Kidney capillary endothelial cell (primary cell): ENCODE data around the gene MARCHF3.
A peak's percentile ranks its signal among the peaks of the same experiment; 100 is the strongest.
"Not testable (repeated sequence)": the region's sequence is repeated elsewhere in the genome, so short reads cannot be mapped to it uniquely, and the experiment has no call there.

Experiments
- DNase-seq: peaks from one replicate; pipeline ENCODE4 v3.0.0-alpha.2; 2018; ENCODE audit warnings: low spot score

MARCHF3 gene

GRCh38 chr5:126954981-126955380 lies 75.4 kb downstream of the MARCHF3 start:
- no peak for DNase-seq

- DNase-seq, result no peak
Measured at GRCh38 chr5:126953640-126954039, 76.7 kb downstream of the MARCHF3 start.

- no peak for DNase-seq
Measured at GRCh38 chr5:126949475-126949874, 80.9 kb downstream of the MARCHF3 start.

GRCh38 chr5:126948453-126948852 lies 81.9 kb downstream of the MARCHF3 start:
- DNase-seq, result no peak

GRCh38 chr5:126948011-126948355 lies 82.4 kb downstream of the MARCHF3 start:
- DNase-seq, result no peak

GRCh38 chr5:126947146-126948010 lies 83.0 kb downstream of the MARCHF3 start:
- no peak for DNase-seq

GRCh38 chr5:126942908-126943307 lies 87.5 kb downstream of the MARCHF3 start:
- DNase-seq, result not testable (repeated sequence)

- no peak for DNase-seq
Measured at GRCh38 chr5:126941403-126941802, 89.0 kb downstream of the MARCHF3 start.

- DNase-seq, result no peak
Measured at GRCh38 chr5:126939887-126940286, 90.5 kb downstream of the MARCHF3 start.

GRCh38 chr5:126938466-126938865 lies 91.9 kb downstream of the MARCHF3 start:
- DNase-seq, result peak; percentile 64

- no peak for DNase-seq
Measured at GRCh38 chr5:126937771-126938170, 92.6 kb downstream of the MARCHF3 start.

GRCh38 chr5:126936775-126937418 lies 93.5 kb downstream of the MARCHF3 start:
- DNase-seq, result no peak

- no peak for DNase-seq
Measured at GRCh38 chr5:126931963-126932660, 98.2 kb downstream of the MARCHF3 start.

GRCh38 chr5:126928041-126928440 lies 102.3 kb downstream of the MARCHF3 start:
- no peak for DNase-seq

GRCh38 chr5:126927429-126927828 lies 102.9 kb downstream of the MARCHF3 start:
- DNase-seq, result no peak

- no peak for DNase-seq
Measured at GRCh38 chr5:126926187-126926586, 104.2 kb downstream of the MARCHF3 start.

GRCh38 chr5:126925482-126925881 lies 104.9 kb downstream of the MARCHF3 start:
- DNase-seq, result no peak

GRCh38 chr5:126924331-126925033 lies 105.9 kb downstream of the MARCHF3 start:
- no peak for DNase-seq

- DNase-seq, result no peak
Measured at GRCh38 chr5:126921241-126922091, 108.9 kb downstream of the MARCHF3 start.

- DNase-seq, result peak; percentile 47
Measured at GRCh38 chr5:126920291-126920690, 110.1 kb downstream of the MARCHF3 start.

- peak; percentile 97 for DNase-seq
Measured at GRCh38 chr5:126919566-126919965, 110.8 kb downstream of the MARCHF3 start.
